NCI-H1417 treated with DMSO at 0.1 percent for 48 hours (cell line): ENCODE results near the gene ROGDI.

ENCODE experiments used
- DNase-seq: peaks from one replicate; lab custom pipeline; 2025; lab: John Stamatoyannopoulos, UW

Gene ROGDI

DNA sequence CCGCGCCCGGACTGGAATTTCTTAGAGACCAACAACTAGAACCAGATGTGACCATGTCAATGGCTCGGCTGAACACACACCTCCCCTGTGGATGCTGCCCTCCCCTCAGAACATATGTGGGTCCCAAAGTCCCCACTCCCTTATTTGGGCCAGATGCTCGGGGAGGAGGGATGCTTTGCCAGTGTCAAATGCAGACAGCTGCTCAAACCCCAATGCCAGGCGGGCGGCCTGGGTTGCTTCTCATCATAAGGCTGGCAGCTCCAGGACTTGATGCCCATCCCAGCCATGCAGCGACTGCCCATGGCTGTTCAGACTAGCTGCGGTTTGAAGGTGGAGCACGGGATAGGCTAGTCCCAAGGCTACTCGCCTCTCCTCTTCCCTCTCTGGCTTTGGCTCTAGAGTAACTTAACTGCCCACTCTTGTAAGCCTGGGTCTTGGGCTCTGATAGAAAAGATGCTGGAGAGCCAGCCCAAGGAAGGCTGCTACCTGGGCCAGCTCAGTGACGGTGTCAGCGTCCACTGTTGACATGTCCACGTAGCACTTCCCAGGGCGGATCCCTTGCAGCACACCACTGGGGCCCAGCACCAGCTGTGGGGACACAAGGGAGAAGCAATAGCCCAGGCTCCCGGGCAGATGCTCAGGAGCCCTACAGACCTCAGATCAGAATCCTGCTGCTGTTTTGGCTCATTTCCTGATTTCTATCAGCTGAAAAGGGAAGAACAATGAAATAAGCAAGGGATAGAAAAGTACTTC lies 11.0 kb upstream of the ROGDI start:
- no peak for DNase-seq

DNA sequence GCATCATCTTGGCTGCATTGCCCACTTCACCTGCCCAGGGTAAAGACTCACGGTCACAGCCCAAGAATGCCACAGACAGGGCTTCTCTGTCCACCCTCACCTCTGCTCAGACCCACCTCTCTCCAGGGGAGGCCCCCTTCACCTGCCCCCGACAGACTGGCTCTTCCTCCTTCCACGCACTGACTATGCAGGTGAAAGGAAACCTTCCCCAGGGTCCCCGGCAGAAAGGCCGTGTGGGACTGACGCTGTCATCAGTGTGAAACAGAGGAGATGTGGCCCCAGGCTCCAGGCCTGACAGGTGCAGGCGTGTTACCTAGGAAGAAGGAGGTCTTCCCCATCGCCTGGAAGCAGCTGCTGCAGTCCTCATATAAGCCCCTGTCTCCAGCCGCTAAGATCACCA lies 9.3 kb upstream of the ROGDI start:
- no peak for DNase-seq

DNA sequence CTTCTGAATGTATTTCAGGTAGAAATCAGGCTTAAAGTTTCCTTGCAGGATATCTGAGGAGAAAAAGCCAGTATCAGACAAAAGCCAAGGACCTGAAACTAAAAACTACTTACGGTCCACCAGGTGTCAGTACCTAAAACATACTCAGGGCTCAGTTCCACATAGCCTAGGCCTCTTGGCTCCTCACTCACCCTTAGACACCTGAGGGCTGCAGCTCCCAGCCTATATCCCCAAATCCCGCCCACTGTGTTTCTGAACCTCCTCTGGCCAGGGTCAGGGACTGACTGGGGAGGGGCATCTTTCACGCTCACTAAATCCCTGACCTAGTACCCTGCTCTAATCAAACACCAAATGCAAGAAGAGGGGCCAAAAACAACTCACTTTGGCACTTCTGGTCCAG lies 8.8 kb upstream of the ROGDI start:
- no peak for DNase-seq

DNA sequence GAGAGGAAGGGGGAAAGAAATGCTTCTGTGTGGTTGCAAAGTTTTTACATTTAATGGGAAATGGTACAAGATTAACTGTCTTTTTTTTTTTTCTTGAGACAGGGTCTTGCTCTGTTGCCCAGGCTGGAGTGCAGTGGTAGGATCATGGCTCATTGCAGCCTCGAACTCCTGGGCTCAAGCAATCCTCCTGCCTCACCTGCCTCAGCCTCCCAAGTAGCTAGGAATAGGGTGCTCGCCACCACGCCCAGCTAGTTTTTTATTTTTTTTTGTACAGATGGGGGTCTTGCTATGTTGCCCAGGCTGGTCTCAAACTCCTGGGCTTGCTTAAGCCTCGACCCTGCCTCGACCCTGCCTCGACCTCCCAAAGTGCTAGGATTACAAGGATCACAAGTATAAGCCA lies 3.8 kb upstream of the ROGDI start:
- DNase-seq: no peak

DNA sequence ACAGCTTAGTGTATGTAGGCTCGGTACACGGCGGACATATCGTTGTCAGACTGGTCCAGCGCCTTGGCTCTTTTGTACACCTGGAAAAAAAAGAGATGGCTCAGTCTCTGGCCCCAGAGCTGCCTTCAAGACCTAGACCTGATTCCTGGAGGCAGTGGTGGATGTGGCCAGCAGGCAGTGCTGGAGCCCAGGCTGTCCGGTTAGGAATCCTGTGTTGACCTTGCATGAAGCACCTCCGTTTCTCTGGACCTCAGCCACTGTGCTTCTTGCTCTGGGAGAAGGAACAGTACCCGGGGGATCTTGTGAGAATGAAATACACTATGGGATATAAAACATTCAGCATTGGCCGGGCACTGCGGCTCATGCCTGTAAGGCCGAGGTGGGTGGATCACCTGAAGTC lies 2.8 kb upstream of the ROGDI start:
- no peak for DNase-seq

DNA sequence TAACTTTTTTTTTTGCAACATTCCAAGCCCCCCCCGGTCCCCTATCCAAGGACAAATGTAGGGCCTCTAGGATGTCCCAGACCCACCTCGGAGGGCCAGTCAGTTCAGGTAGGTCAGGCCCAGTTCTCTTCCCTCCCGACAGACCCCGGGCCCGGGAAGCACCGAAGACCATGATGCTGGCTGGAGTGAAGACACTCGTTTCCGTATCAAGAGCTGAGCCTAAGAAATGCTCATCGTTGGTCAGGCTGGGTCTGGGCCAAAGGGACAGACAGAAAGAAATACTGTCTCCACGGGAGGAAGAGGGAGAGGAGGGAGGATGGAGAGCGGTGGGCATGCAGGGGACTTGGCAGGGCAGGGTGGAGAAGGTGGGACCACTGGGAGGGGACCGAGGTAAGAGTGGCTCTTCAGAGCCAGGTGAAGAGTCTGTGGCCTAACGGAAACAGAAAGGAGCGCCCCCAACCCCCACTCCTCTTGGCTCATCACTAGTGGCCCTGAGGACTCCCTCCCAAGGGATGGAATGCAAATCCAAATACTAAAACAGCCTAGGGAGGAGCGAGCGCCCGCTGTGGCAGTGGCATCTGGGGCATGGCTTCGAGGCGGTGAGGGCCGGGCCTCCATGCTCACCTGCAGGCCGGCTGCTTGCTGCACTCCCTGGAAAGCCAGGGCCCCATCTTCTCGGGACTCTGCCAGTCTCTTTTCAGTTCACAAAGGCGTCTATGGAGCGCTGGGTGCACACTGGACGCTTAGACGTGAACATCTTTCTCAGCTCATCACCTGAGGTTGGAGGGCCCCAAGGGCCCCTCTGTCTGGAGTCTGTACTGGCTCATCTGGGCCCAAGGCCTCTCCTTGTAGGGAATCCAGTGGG lies 1.7 kb upstream of the ROGDI start:
- DNase-seq: no peak

DNA sequence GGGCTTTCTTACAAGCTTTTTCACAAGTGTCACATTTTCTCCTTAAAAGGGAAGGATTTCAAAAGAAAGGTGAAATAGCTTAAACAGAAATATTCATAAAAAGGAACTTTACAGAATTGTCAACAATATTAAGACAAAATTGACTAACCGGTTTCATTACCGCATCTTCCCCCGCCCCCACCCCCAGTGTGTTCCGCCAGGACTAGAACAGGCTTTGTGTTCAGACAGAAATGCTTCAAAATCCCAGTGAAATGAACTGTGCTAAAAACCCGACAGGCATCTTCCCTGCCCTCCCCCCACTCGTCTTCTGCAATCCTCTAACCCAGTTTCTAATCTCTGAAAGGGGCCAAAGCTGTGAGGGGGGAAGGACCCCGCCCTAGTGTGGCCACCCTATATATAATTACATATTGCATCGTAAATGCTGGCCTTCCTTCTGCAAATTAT lies 990 bp upstream of the ROGDI start:
- DNase-seq: no peak

DNA sequence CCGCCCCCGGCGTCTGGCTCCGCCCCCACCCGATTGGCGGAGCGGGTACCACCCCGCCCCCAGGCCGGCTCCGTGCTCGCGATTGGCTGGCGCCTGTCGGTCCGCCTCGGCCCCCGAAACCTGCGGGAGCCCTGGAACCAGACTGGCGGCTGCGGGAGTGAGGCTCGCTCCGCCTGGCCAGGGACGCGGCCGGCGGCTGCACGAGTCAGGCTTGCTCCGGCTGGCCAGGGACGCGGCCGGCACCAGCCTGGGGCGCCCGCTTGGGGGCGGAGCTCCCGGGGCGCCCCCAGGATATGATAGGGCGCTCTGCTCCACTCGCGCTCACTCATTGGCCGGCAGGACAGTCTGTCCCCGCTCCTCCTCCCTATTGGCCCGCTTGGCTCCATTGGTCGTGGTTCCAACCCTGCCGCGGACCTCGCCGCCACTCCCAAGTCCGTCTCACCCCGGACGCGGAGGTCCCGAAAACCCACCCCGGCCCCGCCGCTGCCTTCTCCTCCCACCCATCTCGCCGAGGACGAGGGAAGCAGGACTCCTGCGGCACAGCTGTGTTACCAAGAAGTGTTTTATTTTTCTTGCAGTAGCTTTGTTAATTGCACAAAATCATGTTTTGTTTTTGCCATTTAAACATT lies 340 bp upstream of the ROGDI start:
- peak; percentile 66 for DNase-seq

DNA sequence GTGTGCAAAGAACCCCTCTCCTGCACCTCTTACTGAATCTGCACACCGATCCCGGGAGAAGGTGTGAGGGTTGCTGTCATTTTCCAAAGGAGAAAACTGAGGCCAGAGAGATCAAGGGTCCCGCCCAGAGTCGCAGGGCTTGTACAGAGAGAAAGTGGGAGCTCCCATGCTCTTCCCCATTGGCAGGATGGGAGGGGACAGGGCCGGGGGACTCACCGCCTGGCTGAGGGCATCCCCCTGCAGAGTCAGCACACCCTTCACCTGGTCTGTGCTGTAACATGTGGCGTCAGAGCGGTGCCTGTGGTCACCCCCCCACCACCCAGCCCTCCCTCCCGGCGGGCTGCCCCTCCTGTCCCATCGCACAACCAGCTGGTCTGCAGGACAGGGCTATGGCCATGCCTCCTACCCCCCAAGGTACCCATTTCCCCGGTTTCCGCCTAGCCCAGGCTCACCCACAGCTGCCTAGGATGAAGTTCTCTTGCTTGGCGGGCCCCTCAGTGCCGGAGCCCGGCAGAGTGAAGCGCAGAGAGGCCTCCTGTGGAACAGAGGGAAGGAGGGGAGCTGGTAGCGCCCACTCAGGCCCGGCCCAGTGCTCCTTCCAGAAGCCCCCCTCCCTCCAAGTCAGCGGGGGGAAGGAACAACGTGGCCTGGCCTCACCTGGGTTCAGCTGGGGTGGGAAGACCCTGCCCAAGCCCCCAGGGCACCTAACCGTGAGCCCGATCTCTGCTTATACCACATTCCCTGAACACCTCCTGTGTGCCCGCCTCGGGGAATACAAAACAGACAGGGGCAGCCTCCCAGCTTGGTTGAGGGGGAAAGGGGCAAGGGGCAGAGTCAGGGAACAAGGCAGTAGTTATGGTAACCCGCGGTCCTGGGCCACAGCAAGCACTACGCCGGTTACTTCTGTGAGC lies 1.1 kb downstream of the ROGDI start:
- no peak for DNase-seq

DNA sequence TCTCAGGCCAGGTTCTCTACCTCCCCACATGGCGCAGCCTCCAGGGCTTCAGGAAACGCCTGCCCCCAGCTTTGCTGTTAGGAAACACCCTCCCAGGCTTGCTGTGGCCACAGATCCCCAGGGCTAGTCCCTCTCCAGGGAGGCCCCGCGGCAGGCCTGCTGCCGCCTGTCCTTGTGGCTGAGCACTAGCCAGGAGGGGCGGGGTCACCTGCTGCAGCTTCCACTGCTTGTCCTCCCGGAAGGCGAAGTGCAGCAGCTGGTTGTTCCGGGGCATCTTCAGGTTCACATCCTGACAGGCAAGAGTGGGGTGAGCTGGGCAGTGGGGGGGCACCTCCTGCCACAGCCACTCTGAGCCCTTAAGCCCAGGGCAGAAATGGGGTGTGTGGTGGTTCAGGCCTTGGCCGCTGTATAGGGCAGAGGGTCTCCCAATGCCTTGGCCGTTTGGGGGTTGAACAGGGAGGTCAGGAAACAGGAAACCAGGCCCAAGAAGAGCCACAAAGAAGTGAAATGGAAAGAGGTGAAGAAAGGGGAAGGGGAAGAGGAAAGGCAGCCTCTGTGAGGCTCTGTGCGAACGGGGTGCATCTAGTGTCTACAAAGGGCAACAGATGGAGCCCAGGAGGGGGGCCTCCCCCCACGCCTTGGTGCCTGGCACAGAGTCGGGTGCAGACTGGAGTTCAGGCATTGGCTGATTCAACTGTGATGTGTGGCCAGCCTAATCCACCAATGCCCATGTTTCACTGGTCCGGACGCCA lies 2.0 kb downstream of the ROGDI start:
- no peak for DNase-seq

DNA sequence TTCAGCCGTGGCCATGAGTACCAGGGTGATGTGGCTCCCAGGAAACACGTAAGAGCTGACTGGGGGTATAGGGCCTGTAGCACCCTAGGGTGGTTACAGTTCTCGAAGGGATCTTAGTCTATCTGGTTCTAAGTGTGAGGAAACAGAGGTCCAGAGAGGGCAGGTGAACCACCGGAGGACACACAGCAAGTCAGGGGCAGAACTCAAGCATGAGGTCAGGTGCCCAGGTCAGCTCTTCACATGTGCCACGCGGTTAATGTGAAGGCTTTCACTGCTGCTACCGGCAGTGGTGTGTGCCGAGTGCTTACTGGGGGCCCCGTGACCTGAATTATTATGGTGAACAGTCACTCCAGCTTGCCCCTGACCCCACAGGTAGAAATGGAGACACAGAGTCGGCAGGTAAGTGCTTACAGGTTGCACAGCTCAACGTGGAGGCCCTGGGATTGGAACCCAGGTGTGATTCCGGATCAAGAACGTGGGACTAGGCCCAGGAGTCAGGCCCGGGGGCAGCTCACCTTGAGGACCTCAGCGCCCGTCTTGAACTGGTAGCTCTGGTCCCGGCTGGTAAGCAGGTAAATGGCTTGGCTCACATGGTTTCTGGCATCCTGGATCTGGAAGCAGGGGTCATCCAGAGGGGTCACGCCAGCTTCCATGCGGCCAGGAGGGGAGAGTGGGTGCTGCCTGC lies 3.1 kb downstream of the ROGDI start:
- DNase-seq: no peak

DNA sequence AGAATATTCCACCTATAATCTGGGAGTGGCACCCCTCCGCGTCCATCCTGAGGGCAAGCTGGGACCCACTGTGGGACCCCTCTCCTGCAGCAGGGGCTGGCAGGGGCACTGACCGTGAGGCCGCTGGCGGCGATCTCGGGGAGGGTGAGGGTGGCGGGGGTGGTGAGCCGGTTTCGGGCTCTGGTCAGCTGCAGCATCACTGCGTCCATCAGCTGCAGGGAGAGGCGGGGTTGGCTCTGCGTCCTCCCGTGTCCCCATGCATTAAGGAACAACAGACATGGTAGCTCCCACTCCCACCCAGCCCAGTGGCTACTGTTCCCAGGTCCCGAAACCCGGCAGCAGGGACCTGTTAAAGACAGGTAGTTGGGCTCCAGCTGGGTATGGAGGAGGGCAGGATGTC lies 4.0 kb downstream of the ROGDI start:
- DNase-seq: no peak

DNA sequence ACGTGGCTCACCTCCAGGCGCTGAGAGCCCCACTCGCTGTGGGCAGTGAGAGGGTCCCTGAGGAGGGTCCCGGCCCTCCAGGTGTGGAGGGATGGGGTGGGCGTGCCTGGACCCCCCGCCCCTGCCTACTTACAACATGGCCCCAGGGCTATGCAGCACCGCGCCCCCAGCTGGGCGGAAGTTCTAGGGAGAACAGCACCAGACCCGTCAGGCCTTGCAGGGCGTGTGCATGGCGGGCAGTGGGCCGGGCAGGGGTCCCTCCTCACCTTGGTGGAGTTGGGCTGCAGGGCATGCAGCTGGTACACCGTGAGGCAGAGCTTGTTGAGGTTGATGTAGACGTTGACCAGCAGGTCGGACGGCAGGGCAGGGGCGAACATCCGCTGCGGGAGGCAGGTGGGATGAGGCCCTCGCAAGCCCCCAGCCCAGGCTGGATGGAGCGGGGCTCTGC lies 4.6 kb downstream of the ROGDI start:
- no peak for DNase-seq

DNA sequence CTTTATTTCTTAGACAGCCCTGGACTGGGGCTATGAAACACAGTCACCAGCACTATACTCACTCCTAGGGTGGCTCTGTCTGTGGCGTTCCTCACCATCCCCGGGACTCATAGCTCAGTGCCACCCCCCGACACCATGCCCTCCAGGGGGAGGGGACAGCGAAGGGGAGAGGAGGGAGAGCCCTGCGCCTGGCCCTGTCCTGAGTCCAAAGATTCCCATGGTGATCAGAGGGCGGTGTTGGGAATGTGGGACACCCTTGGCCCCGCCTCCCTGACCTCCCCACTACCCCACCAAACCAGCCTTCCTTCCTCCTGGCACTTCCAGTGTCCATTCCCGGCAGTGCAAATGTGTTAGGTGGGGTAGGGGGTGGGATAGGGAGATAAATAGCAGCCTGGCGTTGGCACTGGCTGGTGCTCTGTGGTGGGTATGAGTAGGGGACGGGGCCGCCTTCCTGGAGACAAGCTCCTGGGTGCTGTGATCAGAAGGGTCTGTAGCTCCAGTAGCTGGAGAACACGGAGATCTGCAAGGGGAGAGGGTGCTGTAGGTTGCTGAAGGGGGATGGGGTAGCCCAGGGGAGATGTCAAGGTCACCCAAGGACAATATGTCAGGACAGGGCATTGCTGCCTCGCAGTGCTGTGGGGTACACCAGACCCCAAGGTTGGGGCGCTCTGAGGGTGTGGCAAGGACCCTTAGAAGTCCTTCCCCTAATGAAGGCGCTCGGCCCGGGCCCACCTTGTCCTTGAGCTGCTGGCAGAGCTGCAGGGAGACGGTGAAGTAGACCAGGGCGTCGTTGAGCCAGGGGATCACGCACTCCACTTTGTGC lies 5.2 kb downstream of the ROGDI start:
- DNase-seq: no peak

DNA sequence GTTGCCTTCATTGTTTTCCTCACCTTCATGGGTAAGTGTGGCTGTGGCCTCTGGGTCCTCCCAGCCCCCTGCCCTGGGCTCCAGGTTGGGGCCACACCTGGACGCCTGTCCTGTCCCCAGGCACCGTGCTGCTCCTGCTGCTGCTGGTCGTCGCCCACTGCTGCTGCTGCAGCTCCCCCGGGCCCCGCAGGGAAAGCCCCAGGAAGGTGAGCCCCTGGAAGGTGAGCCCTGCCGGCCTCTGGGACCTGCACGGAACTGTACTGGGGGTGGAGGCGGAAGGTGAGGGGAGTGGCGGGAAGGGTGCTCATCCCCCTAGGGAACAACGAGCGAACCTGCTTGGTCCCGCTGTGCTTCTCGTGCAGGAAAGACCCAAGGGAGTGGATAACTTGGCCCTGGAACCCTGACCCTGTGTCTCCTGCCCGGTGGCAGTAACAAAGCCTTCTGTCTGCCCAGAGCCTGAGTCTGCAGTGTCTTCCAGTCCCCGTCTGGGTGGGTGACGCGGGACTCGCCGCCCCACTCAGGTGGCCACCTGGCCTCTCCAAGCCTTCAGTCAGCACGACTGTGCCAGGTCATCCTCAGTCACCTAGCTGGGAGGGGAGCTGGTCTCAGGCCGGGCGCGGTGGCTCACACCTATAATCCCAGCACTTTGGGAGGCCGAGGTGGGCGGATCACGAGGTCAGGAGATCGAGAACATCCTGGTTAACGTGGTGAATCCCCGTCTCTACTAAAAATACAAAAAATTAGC lies 6.4 kb downstream of the ROGDI start:
- DNase-seq: no peak

DNA sequence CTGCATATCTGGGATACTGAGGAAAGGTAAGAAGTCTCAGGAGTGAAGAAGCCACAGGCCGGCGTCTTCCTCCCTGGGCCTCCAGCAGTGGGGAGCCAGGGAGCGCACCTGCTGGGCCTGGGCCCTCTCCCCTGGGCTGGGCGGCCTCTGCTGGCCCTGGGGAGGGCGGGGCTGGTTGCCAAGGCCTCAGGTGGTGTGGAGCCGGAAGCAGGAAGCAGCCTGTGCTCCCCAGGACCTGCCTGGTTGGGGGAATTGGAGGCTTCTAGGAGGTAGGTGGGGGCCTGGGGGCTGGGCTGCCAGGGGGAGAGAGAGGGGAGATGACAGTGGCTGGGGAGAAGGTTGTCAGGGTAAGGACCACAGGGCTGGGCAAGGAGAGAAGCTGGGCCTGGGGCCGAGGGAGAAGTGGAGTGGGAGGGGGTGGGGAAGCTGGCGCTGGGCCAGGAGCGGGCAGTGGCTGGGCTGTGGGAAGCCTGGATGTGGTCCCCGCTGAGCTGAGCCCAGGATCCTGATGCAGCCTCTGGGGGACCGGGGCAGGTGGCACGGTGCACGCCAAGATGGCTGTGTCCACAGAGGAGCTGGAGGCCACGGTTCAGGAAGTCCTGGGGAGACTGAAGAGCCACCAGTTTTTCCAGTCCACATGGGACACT lies 7.1 kb downstream of the ROGDI start, which contains the start of gene SMIM22:
Gene SMIM22, plus strand, starts transcription at position 189 of the 647 bp plus-strand sequence. Its CDS starts 366 bp downstream, at position 555.
- peak; percentile 46 for DNase-seq

DNA sequence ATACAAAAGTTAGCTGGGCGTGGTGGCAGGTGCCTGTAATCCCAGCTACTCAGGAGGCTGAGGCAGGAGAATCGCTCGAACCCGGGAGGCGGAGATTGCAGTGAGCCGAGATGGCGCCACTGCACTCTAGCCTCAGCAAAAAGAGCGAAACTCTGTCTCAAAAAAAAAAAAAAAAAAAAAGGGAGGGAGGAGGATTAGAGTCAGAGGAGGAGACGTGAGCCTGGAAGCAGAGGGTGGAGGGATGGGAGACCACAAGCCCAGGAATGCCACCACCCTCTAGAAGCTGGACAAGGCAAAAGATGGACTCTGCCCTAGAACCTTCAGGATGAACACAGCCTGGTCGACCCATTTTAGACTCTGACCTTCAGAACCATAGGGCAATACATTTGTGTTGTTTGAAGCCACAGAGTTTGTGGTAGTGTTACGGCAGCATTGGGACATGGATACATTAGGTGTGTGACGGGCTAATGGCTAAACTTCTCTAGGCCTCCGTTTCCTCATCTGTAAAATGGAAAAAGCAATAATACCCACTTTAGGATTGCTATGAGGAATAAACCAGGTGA lies 9.4 kb downstream of the ROGDI start:
- no peak for DNase-seq

DNA sequence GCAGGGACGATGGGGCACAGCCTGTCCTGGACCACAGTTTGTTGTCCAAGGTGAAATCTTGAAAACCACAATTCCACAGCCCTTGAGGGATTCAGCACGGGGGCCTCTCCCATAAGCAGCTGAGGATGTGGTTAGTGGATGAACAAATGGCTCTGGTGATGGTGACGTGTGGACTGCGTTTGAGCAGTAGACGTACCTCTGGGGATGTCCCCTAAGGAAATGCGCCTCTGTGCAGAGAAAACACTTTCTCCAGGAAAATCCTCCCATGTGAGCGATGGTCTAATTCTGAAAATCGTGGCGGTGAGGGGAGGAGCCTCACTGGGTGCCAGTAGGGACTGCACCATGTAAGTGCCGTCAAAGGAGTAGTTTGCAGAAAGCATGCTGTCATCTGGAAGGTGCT lies 11.6 kb downstream of the ROGDI start:
- no peak for DNase-seq
